Measurements from ENCODE around the gene PELI2. TPM values are rescaled to one million over a fixed set of nuclear protein-coding genes. Genes with fewer than 3 reads are reported as not detected.

PELI2 gene
- total RNA-seq, 1 experiment from 2014 or later = 19.5 TPM

DNA sequence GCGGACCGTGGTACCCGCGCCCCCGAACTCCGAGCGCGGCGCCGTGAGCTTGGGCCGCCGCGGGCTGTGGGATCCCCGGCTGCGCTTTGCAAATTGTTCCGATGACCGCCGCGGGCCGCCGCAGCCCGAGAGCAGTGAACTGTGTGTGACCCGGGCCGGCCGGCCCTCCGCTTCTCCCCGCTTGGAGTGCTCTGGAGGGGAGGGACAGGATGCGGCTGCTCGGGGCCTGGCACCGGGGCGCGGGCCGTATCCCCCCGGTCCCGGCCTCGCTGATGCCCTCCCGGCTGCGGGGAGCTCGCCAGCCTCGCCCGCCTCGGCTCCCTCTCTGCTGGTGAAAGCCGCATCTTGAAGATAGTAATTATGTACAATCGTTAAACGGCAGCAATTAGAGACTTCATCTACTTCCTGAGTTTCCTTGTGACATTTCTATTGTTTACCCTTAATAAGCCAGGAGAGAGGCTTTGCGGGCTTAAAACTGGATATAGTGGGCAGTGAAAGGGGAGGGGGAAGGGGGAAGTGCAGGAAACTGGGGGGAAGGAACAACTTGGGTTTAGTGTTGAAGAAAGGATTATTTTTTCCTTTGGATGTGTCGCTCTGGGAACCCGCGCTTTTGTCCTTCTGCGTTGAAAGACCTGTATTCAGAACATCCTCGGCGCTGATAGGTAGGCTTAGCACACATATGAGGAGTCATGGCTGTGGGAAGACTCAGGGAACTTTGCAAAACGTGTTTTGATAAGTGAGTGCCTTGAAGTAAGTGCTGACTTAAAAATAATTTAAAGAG lies 1.2 kb downstream of the PELI2 start:
- CTCF ChIA-PET = interaction anchor here (0.5 kb wide), 1 partner anchor 184 kb away, joined by 4 read pairs; no protein-coding TSS in a partner anchor
- peak; percentile 42 for DNase-seq
- intact Hi-C loops (cut with micrococcal nuclease; ENCODE audit: unreplicated experiment) = loop anchor here (2.0 to 10.0 kb wide), 3 partner anchors 143 to 412 kb away; no protein-coding TSS in a partner anchor

GRCh38 chr14:56120091-56120691 lies 2.0 kb downstream of the PELI2 start:
- CTCF ChIA-PET = interaction anchor here (0.5 kb wide), 1 partner anchor 646 kb away, joined by 6 read pairs; no protein-coding TSS in a partner anchor
- TF ChIP-seq CTCF (IDR thresholded peaks at IDR 0.05; ENCODE audit: unreplicated experiment) = no peak
- Mint-ChIP-seq H3K4me1 (ENCODE audit: low read depth, unreplicated experiment) (peaks cover 53% of the 10 kb centered on the region), H3K36me3 (ENCODE audit: insufficient read depth, unreplicated experiment) (peaks cover 26% of the 10 kb centered on the region), H3K27me3 (ENCODE audit: unreplicated experiment) (no peaks in the 10 kb centered on the region), H3K27ac (ENCODE audit: unreplicated experiment) (peak overlapping the region; percentile 86), H3K9me3 (ENCODE audit: low read depth, unreplicated experiment) (no peaks in the 10 kb centered on the region), H3K4me3 (ENCODE audit: low read depth, unreplicated experiment) (peak overlapping the region; percentile 96)
- TSS peak; percentile 51 for BruUV-seq (replicated peaks)
- peak; percentile 5 for DNase-seq
- intact Hi-C loops (cut with micrococcal nuclease; ENCODE audit: unreplicated experiment) = loop anchor here (5.0 kb wide), 1 partner anchor 67 kb away; no protein-coding TSS in a partner anchor

More for the DNA sequence above, 1.2 kb downstream of the PELI2 start:
- no peak for TF ChIP-seq CTCF (IDR thresholded peaks at IDR 0.05; ENCODE audit: unreplicated experiment)
- H3K36me3 Mint-ChIP-seq (ENCODE audit: insufficient read depth, unreplicated experiment) = peaks cover 26% of the 10 kb centered on the region
- no TSS peak for BruUV-seq (replicated peaks)
- H3K4me1 Mint-ChIP-seq (ENCODE audit: low read depth, unreplicated experiment) = peaks cover 45% of the 10 kb centered on the region
- peak overlapping the region; percentile 86 for H3K27ac Mint-ChIP-seq (ENCODE audit: unreplicated experiment)
- peak overlapping the region; percentile 96 for H3K4me3 Mint-ChIP-seq (ENCODE audit: low read depth, unreplicated experiment)
- H3K9me3 Mint-ChIP-seq (ENCODE audit: low read depth, unreplicated experiment) = no peaks in the 10 kb centered on the region
- no peaks in the 10 kb centered on the region for H3K27me3 Mint-ChIP-seq (ENCODE audit: unreplicated experiment)

DNA sequence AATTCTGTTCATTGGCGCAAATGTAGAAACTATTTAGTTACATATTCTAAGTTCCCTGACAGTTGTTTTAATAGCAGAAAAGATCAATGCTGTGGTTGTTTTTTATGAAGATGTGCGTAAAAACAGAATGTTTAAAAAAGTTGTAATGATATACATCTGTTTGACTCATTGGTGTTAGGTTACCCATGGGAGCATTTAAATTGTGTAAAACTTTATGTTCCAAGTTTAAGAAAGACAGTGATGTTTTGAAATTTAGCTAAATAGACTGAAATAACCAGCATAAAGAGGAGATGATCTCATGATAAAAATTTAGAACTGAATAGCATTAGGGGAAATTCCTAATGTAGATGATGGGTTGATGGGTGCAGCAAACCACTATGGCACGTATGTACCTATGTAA lies 3.6 kb downstream of the PELI2 start:
- Mint-ChIP-seq H3K27me3 (ENCODE audit: unreplicated experiment) (no peaks in the 10 kb centered on the region), H3K9me3 (ENCODE audit: low read depth, unreplicated experiment) (no peaks in the 10 kb centered on the region), H3K27ac (ENCODE audit: unreplicated experiment) (no peak overlapping the region), H3K4me1 (ENCODE audit: low read depth, unreplicated experiment) (peaks cover 45% of the 10 kb centered on the region), H3K4me3 (ENCODE audit: low read depth, unreplicated experiment) (no peak overlapping the region), H3K36me3 (ENCODE audit: insufficient read depth, unreplicated experiment) (peaks cover 26% of the 10 kb centered on the region)
- no peak for DNase-seq
- CTCF ChIA-PET = no interaction called here
- intact Hi-C loops (cut with micrococcal nuclease; ENCODE audit: unreplicated experiment) = loop anchor here (5.0 kb wide), 1 partner anchor 65 kb away; no protein-coding TSS in a partner anchor
- no peak for TF ChIP-seq CTCF (IDR thresholded peaks at IDR 0.05; ENCODE audit: unreplicated experiment)
- no TSS peak for BruUV-seq (replicated peaks)

DNA sequence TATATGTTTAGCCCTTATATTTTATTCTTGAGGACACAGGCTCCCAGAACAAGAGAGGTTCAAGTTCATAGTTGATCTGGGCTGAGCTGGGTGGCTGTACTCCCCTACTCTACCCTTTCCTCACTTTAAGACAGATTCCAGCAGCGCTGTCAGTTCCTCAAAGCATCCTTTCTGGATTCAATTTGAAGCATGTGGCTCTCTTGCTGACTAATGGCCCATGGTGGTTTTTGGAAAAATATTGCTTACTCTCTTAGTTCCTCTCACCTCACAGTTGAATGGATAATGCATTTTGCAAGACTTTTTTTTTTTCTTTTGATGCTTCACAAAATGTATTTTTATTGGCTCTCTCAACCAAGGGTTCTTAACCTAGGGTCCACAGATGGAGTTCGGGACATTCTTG lies 4.1 kb downstream of the PELI2 start:
- no peak for TF ChIP-seq CTCF (IDR thresholded peaks at IDR 0.05; ENCODE audit: unreplicated experiment)
- H3K27ac Mint-ChIP-seq (ENCODE audit: unreplicated experiment) = no peak overlapping the region
- intact Hi-C loops (cut with micrococcal nuclease; ENCODE audit: unreplicated experiment) = loop anchor here (5.0 kb wide), 1 partner anchor 65 kb away; no protein-coding TSS in a partner anchor
- H3K4me1 Mint-ChIP-seq (ENCODE audit: low read depth, unreplicated experiment) = peaks cover 49% of the 10 kb centered on the region
- no peaks in the 10 kb centered on the region for H3K9me3 Mint-ChIP-seq (ENCODE audit: low read depth, unreplicated experiment)
- no TSS peak for BruUV-seq (replicated peaks)
- no peaks in the 10 kb centered on the region for H3K27me3 Mint-ChIP-seq (ENCODE audit: unreplicated experiment)
- no peak for DNase-seq
- H3K4me3 Mint-ChIP-seq (ENCODE audit: low read depth, unreplicated experiment) = no peak overlapping the region
- CTCF ChIA-PET = no interaction called here
- H3K36me3 Mint-ChIP-seq (ENCODE audit: insufficient read depth, unreplicated experiment) = peaks cover 26% of the 10 kb centered on the region
